Limb (tissue), 2 donors: ENCODE data around the gene TPCN1.

ENCODE experiments used
- DNase-seq, 2 donors: peaks; one replicate each; pipeline ENCODE4 v3.0.0-alpha.2; 2016; ENCODE audit errors: extremely low spot score in 2 of 2

Gene TPCN1

DNA sequence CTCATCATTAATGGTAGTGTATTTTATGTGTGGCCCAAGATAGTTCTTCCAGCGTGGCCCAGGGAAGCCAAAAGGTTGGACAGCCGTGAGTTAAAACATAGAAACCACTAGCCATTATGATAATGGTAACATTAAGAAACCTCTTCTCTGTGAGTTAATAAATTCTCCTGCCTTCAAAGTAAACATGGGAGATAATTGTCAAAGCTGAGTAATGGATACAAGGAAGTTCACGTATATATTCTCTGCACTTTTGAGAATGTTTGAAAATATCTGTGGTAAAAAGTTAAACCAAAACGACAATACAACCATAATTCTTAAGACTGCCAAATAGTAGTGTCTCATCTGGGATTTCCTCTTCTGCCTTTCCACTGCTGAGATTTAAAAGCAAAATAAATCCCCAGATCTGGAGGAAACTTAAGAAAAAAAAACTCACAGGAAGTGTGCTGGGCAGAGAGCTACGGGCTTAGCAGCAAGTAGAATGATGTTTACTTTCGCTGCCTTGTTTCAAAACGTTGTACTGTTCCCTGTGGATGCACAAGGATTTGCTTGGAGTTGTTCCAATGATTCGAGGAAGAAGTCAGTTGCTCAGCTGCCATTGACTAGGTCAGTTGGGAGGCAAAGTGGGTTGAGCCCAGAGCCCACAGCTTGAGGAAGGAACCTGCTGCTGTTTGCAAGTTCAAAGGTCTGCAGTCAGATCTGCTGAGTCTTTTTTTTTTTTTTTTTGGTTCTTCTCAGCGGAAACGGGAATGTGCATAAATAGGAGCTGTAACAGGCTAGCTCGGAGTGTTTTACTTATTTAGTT, 1.7 kb downstream of the TPCN1 start:
- peak; percentile 46 to 73 for DNase-seq

DNA sequence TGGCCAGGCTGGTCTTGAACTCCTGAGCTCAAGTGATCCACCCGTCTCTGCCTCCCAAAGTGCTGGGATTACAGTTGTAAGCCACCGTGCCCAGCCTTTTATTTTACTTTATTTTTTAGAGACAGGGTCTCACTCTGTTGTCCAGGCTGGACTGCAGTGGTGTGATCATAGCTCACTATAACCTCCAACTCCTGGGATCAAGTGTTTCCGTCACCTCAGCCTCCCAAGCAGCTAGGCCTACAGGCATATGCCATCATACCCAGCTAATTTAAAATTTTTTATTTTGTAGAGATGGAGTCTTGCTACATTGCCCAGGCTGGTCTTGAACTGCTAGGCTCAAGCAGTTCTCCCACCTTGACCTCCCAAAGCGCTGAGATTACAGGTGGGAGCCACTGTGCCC, 3.7 kb downstream of the TPCN1 start:
- DNase-seq, result no peak

DNA sequence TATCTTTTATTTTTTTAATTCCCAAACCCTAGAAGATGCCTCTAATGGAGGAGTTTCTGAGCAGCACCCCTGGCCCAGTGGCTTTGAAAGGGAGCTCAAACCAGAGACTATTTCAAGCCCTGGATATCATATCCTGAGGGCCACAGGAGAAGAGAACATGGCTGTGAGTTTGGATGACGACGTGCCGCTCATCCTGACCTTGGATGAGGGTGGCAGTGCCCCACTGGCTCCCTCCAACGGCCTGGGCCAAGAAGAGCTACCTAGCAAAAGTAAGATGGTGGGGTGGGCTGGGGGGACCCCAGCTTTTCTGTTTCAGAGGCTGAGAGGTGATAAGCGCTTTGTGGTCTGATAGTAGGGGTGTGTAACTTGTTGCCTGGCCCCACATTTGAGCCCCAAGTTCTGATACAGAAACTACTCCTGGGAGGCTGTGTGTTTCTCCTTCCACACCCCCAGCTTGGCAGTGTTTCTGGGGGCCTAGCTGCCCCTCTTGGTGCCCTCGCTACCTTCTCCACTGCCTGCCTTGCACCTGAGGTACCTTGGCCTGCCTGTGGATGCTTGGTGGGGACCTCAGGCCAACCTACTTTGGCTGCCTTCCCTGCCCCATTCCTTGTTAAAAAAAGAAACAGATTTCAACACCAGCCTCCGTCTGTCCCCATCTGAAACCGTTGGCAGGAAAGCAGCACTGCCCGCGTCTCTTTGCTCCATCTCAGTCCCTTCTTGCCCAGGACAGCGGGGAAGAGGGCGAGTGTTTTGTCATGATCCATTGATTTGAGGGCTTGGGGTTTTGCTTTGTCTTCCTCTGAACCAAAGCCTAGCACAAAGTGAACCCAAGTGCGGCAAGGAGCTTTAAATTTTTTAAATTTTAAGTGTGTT, 5.7 kb downstream of the TPCN1 start:
- no peak for DNase-seq

DNA sequence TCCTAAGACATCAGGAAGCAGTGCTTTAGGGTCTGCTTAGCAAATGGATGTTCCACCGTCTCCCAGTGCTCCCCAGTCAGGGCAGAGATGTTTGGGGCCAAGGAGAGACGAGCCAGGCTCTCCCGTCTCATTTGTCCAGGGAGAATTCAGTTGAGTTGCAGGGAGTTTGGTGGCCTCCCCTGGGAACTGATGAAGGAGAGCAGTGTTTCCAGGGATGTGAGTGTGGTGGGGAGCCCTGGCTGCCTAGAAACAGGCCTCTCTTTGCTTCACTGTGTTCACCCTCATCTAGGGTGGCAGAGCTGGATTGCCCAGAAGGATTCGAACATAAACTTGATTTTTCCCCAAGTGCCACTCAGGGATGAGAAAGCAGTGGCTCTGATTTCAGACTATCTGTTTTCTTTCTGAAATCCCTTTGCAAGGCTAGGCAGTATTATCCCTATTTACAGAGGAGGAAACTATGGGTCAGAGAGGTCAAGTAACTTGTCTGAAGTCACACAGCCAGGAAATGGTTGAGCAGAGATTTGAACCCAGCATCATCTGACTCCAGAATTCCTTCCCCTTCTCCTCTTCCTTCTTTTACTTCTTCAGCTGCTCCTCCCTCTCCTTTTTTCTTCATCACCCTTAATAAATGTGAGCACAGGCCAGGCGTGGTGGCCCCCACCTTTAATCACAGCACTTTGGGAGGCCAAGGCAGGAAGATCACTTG, 6.6 kb downstream of the TPCN1 start:
- DNase-seq, result no peak

DNA sequence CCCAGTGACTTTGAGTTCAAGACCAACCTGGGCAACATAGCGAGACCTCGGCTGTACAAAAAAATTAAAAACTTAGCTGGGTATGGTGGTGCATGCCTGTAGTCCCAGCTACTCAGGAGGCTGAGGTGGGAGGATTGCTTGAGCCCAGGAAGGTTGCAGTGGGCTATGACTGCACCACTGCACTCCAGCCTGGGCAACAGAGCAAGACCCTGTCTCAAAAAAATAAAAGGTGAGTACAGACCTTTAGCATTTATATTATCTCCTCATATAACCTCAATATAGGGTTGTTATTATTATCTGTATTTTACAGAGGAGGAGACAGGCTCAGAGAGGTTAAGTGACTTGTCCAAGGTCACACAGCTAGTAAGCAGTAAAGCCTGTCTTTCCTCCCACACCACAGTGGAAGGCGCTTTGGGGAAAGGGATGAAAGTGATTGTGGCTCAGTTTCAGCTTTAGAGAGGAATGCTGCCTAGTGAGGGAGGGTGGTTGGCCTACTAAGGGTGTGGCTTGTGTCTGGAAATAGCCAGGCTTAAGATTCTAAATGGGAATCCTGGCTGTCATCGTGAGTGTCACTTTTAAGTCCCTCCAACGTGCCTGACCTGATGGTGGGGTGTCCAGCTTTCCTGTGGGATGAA, 7.2 kb downstream of the TPCN1 start:
- no peak for DNase-seq

DNA sequence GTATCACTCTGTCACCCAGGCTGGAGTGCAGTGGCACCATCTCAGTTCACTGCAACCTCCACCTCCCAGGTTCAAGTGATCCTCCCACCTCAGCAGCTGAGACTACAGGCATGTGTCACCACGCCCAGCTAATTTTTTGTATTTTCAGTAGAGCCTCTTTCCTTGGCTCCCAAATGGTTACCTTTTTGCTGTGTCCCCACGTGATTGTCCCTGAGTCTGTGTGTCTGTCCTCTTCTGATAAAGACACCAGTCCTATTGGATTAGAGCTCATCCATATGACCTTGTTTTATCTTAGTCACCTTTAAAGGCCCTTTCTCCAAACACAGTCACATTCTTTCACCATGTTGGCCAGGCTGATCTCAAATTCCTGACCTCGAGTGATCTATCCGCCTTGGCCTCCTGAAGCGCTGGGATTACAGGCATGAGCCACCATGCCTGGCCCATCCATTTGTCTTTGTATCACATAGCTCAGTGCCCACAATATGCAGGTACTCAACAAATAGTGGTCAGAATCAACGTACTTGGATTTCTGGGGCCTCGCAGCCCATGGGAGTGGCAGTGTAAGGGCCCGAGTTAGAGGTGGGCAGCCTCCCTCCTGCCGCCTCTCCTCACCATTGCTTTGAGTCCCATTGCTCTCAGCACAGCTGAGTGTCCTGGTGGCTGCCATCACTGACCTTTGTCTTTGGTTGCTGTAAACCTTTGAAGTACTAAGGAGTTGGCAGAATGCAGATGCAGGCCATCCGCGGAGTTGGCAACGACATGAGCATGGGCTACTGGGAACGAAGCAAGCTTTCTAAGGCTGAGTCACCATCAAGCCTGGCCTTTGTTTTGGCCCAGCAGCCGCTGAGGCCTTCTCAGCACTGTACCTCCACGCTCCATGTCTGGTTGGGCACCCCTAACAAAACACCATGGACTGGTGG, 9.3 kb downstream of the TPCN1 start:
- DNase-seq, result no peak

DNA sequence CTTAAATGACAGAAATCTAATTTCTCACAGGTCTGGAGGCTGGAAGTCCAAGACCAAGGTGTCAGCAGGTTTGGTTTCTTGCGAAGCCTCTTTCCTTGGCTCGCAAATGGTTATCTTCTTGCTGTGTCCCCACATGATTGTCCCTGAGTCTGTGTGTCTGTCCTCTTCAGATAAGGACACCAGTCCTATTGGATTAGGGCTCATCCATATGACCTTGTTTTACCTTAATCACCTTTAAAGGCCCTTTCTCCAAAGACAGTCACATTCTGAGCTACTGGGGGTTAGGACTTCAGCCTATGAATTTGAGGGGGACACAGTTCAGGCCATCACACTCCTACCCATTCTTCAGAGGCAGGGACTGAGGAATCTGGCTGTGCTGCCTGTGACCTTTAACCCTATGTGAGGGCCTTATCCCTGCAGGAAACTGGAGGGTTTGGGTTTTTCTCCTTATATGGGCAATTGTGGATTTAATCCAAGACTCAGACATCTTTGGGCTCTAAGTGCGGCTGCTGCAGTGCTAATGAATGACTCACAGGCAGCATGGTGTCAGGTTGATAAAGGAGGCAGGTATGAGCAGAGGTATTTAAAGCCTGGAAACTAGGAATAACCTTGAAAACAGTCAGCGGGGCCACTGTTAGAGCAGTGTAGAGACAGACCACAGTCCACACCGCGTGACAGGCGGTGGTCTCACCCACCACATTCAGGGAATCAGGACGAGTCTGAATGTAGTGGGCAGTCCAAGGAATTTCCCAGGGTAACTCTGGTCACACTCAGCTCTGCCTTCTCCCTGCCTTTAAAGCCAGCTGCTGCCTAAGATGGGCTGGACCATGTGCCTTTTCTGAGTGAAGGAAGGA, 10.2 kb downstream of the TPCN1 start:
- no peak for DNase-seq

DNA sequence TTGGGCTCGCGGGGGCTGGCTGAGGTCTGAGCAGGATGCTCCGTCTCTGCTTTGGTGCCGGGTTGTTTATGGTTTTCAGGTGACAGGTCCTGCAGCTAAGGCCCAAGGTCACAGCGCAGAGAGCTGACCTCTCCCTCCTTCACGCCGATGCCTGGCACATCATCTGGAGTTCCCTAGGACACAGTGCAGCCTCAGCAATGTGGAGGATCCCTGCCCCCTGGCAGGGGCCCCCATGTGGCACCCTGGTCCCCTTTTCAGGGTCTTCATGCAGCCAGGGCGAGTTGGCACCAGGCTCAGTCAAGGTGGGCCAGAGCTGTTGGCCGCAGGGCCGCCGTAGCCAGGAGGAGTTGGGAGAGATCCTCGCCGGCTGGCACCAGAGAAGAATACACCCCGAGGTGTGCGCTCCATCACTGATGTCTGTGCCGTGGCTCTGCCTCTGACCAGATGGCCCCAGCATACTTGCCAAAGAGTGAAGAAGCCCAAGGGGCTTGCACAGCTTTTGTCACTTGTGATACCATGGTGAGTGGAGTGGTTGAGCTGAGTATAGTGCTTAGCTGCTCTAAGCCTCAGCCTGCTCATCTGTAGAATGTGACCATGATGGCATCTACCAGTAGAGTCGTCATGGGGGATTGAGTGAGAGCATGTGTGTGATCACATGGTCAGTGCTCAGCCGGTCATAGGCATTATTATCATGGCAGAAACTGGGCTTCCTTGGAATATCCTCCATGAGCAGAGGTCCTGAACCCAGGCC, 11.0 kb downstream of the TPCN1 start:
- DNase-seq, result no peak

DNA sequence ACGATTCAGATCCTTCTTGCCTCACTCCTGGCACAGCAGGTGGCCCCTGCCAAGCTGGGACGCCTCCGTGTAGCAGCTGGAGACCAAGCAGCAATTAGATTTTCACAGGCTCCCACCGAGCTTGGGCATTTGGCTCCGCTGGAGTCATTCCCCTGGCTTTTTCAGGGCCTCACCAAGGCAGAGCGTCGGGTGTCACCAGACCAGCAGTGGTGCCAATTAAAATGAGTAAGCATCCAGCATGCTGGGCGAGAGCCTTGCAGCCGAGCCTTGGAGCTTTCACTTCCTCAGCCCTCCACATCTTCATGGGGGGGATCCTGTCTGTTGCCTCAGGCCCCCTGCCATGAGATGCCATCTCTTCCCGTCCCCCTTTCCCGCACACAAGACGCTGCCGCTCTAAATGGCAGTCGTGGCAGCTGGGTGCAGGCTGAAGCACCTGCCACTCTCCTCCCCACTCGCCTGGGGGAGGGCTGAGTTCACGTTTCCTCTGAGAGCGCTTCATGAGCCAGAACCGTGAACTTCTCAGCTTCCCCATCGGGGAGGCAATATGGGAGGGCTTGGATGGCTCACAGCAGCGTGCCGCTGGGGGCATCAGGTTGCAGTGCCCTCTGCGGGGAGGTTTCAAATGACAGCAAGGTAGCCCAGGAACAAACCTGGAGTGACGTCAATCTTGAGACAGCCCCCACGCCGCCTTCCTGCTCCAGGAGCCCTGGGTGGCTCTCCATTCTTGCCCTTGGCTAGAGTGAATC, 11.7 kb downstream of the TPCN1 start:
- peak in 1 of 2 donors; percentile 70 for DNase-seq

DNA sequence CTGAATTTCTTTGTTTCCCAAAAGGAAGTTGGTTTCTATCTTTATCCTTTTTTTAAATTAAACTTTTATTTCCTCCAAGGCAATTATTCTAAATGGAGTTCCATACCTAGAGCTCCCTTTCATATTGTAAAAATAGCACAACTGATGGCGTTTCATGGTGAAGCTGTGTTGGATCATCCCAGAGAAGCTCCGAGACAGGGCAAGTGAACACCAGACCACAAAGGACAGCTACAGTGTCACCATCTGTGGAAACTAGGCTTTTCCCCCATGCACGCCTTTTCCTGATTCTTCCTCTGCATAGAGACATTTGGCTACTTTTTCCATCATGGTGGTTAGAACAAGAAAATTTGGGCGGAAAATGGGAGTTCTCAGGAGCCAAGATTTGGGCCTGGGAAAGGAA, 12.7 kb downstream of the TPCN1 start:
- no peak for DNase-seq

DNA sequence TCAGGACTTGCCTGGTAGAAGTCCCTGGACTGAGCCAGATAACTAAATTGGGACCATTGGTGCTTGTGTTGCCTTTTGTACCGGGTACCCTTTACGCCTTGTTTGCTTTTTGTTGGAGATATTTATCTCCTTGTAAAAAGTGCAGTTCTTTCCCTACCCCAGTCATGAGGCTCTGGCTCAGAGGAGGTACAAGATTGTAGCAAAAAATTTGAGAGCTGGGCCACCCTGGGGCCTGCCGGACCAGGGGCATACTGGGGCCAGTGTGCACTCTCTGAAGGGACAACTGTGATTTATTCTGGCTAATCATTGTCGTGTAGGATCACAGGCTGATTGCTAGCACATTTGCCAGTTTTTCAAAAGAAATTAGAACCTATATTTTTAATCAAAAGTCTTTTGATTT, 13.2 kb downstream of the TPCN1 start:
- no peak for DNase-seq

DNA sequence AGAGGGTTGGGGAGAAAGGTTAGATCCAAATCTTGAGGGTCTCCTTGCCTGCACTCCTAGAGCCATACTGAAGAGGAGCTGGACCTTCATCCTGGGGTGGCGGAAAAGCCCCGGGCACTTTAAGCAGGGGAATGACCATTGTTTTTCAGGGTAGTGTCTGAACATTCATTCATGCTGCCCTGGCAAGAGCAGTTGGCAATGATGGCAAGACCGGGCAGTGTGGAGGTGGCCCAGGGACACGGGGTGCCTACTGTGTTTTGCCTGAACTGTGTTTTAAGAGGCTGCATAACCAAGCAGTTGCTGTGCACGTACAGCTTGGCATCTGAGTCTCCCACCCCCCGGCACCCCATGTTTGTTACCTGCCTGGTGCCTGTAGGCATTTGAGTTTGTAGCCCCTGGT, 14.7 kb downstream of the TPCN1 start:
- DNase-seq, result no peak

DNA sequence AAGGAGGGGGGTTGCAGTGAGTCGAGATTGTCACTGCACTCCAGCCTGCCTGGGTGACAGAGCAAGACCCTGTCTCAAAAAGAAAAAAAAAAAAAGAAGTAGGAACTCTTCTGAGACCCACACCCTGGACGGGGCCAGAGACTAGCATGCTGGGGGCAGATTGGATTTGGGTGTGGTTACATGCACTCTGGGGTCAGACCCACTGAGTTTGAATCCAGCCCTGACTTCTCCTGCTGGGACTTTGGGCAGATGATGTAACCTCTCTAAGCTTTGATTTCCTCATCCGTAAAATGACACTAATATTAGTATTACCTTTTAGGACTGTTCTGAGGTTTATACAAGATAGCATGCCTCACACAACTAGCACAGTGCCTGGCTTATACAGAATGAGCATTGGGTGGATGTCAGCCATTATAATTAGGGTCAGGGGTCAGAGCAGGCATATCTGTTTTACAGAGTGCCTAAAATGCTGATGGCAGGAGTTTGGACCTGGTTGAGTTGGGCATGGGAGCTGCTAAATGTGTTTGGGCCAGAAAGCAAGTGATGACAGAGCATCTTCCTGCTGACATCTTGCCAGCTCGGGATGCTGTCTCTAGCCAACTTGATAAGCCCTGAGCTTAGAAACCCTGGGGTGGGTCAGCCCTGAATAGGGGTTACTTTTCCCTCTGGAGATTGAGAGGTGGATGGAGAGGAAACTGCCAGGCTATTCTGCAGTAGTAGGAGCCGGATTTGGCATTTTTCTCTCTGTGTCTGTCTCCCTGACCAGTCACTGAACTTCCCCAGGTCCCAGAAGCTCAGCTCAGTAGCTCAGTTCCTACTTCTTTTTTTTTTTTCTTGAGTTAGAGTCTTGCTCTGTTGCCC, 15.5 kb downstream of the TPCN1 start:
- no peak for DNase-seq

DNA sequence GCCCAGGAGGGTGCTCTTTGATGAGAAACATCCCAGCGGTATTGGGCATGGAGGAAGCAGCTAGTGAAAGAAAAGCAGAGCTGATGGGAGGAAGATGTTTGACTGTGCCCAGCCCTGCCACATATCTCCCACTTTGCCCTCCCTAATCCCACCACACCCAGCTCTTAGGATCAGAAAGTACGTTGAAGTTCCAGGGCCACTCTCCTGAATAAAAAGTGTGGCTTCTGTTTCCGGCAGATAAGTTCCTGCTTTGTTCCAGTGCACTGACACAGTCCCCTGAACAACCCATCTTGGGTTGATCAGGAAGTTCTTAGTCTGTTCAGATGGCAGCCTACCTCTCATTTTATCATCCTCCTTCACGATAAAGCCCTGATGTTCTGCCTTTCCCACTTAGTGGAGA, 16.5 kb downstream of the TPCN1 start:
- no peak for DNase-seq

DNA sequence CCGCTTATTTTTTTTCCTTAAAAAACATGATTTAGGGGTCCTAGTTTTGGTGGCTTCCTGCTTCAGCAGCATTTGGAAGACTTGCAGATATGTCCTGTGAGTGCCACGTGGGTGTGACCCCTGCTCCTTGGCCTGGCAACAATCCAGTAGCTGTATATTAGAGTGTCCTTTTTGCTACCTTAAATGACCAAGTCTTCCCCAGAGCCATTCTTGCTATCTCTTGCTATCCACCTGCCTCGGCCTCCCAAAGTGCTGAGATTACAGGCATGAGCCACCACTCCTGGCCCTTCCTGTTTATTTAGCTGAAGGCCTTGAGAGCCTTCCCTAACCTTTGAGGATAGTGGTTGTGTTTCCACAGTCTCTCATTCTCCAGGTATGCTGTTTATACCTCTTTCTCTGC, 17.0 kb downstream of the TPCN1 start:
- DNase-seq, result no peak

DNA sequence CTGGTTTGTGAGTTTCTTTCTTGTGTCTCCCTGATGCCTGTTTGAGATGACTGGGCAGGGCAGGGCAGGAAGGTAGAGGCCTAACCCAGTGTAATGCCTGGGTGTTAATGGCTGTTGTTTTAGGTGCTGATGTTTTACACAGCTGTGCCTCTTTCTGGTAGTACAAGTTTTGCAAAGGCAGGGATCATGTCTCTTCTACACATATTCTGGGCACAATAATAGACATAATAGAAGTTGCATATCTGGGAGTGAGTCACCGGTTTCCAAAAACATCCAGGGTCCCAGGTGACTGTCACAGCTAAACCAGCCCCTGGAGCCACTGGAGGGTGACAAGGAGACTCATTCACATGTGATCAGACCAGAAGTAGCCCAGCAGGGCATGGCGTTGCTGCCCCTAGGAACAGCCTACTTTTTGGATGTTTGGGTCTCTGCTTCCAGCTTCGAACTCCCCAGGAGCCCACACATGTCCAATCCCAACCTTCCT, 18.1 kb downstream of the TPCN1 start:
- DNase-seq, result no peak

DNA sequence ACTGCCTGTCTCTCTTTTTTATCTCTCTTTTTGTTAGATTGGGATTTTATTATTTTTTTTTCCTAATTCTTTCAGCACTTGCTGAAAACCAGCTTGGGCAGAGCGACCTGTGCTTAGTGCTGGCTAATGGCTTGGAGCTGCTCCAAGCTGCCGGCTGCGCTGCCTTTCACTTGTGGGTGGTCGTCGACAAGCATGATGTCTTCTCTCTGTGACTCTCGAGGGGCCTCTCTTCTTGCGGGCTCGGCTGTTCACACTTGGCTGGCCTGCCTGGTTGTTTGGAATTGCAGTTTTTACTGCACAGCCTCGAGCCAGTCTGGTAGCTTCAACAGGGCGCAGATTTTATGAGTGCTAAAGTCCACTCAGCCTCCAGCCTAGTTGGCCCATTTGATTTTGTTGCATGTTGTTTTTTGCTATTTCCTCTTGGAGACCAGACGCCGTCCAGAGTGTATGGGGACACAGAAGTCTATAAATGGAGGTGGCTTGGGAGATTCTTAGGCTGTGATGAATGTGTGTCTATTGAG, 18.6 kb downstream of the TPCN1 start:
- peak; percentile 61 to 76 for DNase-seq
